ENCODE measurements around the gene PRR11. TPM values are rescaled to one million over a fixed set of nuclear protein-coding genes. Genes with fewer than 3 reads are reported as not detected.

PRR11 gene
- total and polyA plus RNA-seq, 2 donors (not counting 1 experiment from before 2014, with no cell fraction given), result 6.1 to 18.9 TPM

GRCh38 chr17:59121901-59122480, 33.6 kb upstream of the PRR11 start:
- H3K4me1 ChIP-seq (ENCODE audit: control insufficient read depth, extremely low read depth, insufficient read depth, low read length), result no peaks in the 10 kb centered on the region
- H3K27ac ChIP-seq (ENCODE audit: insufficient read depth, low read length), result no peak overlapping the region
- H3K36me3 ChIP-seq (ENCODE audit: control insufficient read depth, insufficient read depth, low read length), result no peaks in the 10 kb centered on the region
- H3K4me2 ChIP-seq (ENCODE audit: extremely low read depth, insufficient read depth, low read length), result no peak overlapping the region
- no peak for DNase-seq (ENCODE audit: low read depth in 2 of 2)
- H3K9ac ChIP-seq (ENCODE audit: insufficient read depth, low read length), result no peak overlapping the region
- H2AFZ ChIP-seq (ENCODE audit: low read length), result no peak overlapping the region
- no peaks in the 10 kb centered on the region for H4K20me1 ChIP-seq (ENCODE audit: control insufficient read depth, extremely low read depth, insufficient read depth, low read length)
- H3K4me3 ChIP-seq (replicated peaks in 1 of 4; ENCODE audit: control extremely low read depth in 1 of 4, insufficient read depth in 1 of 4, low read depth in 3 of 4, low read length in 4 of 4), result no peak overlapping the region
- TF ChIP-seq CTCF (conservative IDR thresholded peaks at IDR 0.05 in 1 of 2, IDR thresholded peaks at IDR 0.05 in 1 of 2; ENCODE audit: low read depth in 1 of 2, low read length in 2 of 2) (no peak), EZH2 (IDR thresholded peaks at IDR 0.05; ENCODE audit: low read length, missing control alignments) (no peak)
- H3K9me3 ChIP-seq (ENCODE audit: control insufficient read depth, insufficient read depth, low read depth, low read length), result no peaks in the 10 kb centered on the region
- H3K79me2 ChIP-seq (ENCODE audit: control insufficient read depth, insufficient read depth, low read length), result peaks cover 8% of the 10 kb centered on the region
- no peaks in the 10 kb centered on the region for H3K27me3 ChIP-seq (ENCODE audit: control insufficient read depth, insufficient read depth, low read length)

- H3K4me3 ChIP-seq (replicated peaks in 1 of 4; ENCODE audit: control extremely low read depth in 1 of 4, insufficient read depth in 1 of 4, low read depth in 3 of 4, low read length in 4 of 4), result no peak overlapping the region
- H2AFZ ChIP-seq (ENCODE audit: low read length), result no peak overlapping the region
- peaks cover 9% of the 10 kb centered on the region for H3K79me2 ChIP-seq (ENCODE audit: control insufficient read depth, insufficient read depth, low read length)
- H3K27me3 ChIP-seq (ENCODE audit: control insufficient read depth, insufficient read depth, low read length), result no peaks in the 10 kb centered on the region
- H4K20me1 ChIP-seq (ENCODE audit: control insufficient read depth, extremely low read depth, insufficient read depth, low read length), result no peaks in the 10 kb centered on the region
- no peaks in the 10 kb centered on the region for H3K36me3 ChIP-seq (ENCODE audit: control insufficient read depth, insufficient read depth, low read length)
- H3K9me3 ChIP-seq (ENCODE audit: control insufficient read depth, insufficient read depth, low read depth, low read length), result no peaks in the 10 kb centered on the region
- no peak for TF ChIP-seq EZH2 (IDR thresholded peaks at IDR 0.05; ENCODE audit: low read length, missing control alignments)
- no peak for TF ChIP-seq CTCF (conservative IDR thresholded peaks at IDR 0.05 in 1 of 2, IDR thresholded peaks at IDR 0.05 in 1 of 2; ENCODE audit: low read depth in 1 of 2, low read length in 2 of 2)
- H3K4me1 ChIP-seq (ENCODE audit: control insufficient read depth, extremely low read depth, insufficient read depth, low read length), result no peaks in the 10 kb centered on the region
- no peak overlapping the region for H3K4me2 ChIP-seq (ENCODE audit: extremely low read depth, insufficient read depth, low read length)
- no peak overlapping the region for H3K9ac ChIP-seq (ENCODE audit: insufficient read depth, low read length)
- no peak overlapping the region for H3K27ac ChIP-seq (ENCODE audit: insufficient read depth, low read length)
- DNase-seq (ENCODE audit: low read depth in 2 of 2), result no peak
These were observed 30.9 kb upstream of the PRR11 start for GRCh38 chr17:59124665-59125064.

- no peak for DNase-seq (ENCODE audit: low read depth in 2 of 2)
- Histone ChIP-seq H3K4me2 (ENCODE audit: extremely low read depth, insufficient read depth, low read length) (no peak overlapping the region), H4K20me1 (ENCODE audit: control insufficient read depth, extremely low read depth, insufficient read depth, low read length) (no peaks in the 10 kb centered on the region), H3K27ac (ENCODE audit: insufficient read depth, low read length) (no peak overlapping the region), H3K79me2 (ENCODE audit: control insufficient read depth, insufficient read depth, low read length) (peaks cover 16% of the 10 kb centered on the region), H3K4me1 (ENCODE audit: control insufficient read depth, extremely low read depth, insufficient read depth, low read length) (no peaks in the 10 kb centered on the region), H2AFZ (ENCODE audit: low read length) (no peak overlapping the region), H3K9ac (ENCODE audit: insufficient read depth, low read length) (no peak overlapping the region), H3K4me3 (replicated peaks in 1 of 4; ENCODE audit: control extremely low read depth in 1 of 4, insufficient read depth in 1 of 4, low read depth in 3 of 4, low read length in 4 of 4) (no peak overlapping the region), H3K27me3 (ENCODE audit: control insufficient read depth, insufficient read depth, low read length) (no peaks in the 10 kb centered on the region), H3K36me3 (ENCODE audit: control insufficient read depth, insufficient read depth, low read length) (no peaks in the 10 kb centered on the region), H3K9me3 (ENCODE audit: control insufficient read depth, insufficient read depth, low read depth, low read length) (no peaks in the 10 kb centered on the region)
- TF ChIP-seq EZH2 (IDR thresholded peaks at IDR 0.05; ENCODE audit: low read length, missing control alignments) (no peak), CTCF (conservative IDR thresholded peaks at IDR 0.05 in 1 of 2, IDR thresholded peaks at IDR 0.05 in 1 of 2; ENCODE audit: low read depth in 1 of 2, low read length in 2 of 2) (no peak)
These were observed 28.6 kb upstream of the PRR11 start for GRCh38 chr17:59126809-59127417.

Measured in fibroblast of lung (primary cell).